Kidney capillary endothelial cell (primary cell): Measurements from ENCODE around the gene GPHA2.

ENCODE experiments used
- DNase-seq: peaks from one replicate; pipeline ENCODE4 v3.0.0-alpha.2; 2018; ENCODE audit warnings: low spot score

GPHA2 gene

DNA sequence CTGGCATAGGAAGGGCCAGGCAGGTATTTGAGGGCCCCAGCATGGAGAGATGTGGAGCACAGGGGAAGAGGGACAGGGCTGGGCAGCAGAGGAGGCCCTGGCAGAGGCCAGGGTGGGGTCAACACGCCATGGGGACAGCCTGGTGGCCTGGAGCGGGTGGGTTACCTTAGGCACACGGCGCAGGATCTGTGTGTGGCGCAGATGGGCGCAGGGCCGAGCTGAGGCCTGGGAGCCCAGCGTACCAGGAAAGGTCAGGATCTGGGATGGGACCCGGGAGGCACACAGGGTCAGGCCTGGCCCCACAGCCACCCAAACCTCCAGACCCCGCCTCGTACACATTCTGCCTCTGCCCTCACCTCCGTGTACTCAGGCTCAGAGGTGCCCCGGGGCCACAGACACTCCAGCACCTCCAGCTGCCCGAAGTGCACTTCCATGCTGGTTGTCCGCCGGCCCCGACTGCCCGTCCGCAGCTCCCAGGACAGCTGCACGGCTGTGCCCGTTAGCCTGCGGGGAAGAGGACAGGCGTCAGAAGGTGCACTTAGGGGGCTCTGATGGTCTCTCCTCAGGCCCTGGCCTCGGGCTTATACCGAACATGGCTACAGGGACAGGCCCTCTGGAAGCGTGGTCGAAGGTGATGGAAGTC lies 25.1 kb downstream of the GPHA2 start:
- DNase-seq: no peak

DNA sequence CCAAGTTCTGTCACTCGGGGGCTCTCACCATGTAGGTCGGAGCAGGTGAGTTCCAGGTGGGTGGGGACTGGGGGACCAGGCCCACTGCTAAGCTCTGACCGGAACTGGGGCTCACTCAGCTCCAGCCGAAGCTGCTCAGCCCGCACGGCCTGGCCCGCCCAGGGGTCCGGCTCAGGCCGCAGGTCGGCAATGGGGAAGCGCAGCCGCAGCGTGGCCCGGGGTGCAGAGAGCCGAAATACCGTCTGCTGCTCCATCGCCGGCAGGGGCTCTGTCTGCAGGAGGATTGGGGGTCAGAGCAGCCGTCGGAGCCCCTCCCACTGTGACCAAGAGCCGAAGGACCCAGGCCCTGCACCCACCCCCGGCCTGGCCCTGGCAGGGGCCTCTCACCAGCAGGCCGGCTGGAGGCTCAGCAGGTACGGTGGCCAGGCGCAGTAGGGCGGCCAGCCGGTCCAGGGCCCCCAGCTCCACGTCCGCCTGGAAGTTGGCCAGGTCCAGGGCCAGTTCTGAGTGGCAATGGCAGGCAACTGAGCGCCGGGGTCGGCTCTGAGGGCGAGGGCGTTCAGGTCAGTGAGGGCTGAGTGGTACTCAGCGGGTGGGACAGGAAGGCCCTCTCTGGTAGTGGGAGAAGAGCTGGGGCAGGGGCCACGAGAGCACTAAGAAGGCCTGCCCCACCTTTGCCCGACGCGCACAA lies 25.9 kb downstream of the GPHA2 start:
- DNase-seq: no peak

GRCh38 chr11:64908766-64909165 lies 26.9 kb downstream of the GPHA2 start:
- no peak for DNase-seq

GRCh38 chr11:64906314-64906635 lies 29.4 kb downstream of the GPHA2 start:
- DNase-seq: no peak

GRCh38 chr11:64905516-64906313 lies 30.0 kb downstream of the GPHA2 start:
- DNase-seq: no peak

- DNase-seq: no peak
Observed at GRCh38 chr11:64903291-64903833, 32.3 kb downstream of the GPHA2 start.

GRCh38 chr11:64902102-64902900 lies 33.4 kb downstream of the GPHA2 start:
- no peak for DNase-seq

DNA sequence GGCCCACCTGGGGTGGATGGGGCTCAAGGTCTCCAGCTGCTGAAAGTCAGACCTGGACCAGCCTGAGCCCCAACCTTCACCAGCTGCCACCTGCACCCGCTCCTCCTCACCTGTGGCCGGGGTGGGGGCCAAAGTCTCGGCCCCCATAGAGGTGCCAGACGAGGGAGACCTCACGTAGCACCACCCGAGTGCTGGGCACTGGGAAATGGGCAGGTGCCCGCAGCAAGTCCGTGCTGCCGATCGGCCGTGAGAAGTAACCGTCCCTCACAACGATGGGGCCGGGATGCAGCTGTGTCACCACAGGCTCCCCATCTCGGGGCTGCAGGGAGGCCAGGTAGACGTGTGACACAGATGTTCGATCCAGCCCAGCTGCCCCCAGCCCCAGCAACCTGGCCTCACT lies 34.9 kb downstream of the GPHA2 start:
- DNase-seq: no peak

- no peak for DNase-seq
Observed at GRCh38 chr11:64900263-64900678, 35.4 kb downstream of the GPHA2 start.

DNA sequence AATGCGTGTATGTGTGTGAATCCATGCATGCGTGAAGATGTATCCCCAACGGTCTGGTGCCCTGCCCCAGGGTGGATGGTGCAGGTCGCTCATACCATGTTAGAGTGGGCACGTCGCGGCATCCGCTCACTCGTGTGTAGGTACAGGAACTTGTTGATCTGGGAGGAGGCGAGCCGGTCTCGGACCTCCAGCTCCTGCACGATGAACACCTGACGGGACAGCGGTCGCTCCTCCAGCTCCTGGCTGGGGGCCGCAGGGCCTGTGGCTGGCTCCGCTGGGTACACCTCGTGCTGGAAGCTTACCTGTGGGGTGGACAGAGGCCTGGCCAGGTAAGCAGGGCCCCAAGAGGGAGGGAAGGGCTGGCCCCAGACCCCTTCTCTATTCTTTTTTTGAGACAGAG lies 37.2 kb downstream of the GPHA2 start:
- no peak for DNase-seq

DNA sequence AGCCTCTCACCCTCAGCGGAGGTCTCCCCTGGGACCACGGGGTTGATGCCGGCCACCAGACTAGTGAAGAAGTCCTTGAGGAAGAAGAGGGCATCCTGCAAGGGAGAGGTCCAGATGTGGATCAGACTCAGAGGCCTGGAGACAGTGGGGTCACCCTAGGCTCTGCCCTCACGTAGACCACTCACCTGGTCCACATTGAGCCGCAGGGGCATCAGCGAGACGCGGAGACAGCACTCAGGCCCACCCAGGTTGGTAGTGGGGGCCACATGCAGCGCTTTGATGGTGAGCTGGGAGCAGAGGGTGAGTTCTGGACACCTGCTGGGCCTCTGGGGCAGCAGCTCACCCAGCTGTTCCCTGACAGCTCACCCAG lies 37.6 kb downstream of the GPHA2 start:
- no peak for DNase-seq

DNA sequence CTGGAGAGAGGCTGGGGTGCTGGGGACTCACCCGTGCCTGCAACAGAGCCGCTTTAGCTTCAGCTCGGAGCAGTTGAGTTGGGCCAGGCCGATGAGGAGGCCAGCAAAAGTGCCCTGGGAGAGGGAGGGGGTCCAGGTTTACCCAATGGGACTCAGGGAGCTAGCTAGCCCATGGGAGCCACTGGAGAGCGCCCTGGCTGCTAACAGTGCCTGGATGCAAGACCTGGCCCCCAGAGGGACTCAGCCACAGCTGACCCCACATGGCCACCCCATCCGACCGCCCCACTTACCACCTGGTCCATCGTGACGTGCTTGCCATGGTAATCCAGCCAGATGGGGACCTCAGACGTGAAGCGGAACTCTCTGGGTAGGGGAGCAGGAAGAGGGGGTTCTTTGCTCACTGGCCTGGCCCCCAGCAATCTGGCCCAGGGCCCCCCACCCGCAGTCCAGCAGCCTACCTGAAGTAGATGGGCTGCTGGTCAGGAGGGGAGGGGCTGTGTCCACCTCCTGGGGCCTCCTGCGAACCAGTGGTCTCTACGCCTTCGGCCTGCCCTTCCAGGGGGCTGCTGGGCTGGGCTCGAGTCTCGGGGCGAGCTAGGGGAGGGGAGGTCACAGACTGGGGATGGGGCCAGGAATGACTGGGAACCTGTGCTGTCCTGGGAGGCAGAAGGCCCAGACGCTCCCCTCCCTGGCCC lies 38.2 kb downstream of the GPHA2 start:
- no peak for DNase-seq

DNA sequence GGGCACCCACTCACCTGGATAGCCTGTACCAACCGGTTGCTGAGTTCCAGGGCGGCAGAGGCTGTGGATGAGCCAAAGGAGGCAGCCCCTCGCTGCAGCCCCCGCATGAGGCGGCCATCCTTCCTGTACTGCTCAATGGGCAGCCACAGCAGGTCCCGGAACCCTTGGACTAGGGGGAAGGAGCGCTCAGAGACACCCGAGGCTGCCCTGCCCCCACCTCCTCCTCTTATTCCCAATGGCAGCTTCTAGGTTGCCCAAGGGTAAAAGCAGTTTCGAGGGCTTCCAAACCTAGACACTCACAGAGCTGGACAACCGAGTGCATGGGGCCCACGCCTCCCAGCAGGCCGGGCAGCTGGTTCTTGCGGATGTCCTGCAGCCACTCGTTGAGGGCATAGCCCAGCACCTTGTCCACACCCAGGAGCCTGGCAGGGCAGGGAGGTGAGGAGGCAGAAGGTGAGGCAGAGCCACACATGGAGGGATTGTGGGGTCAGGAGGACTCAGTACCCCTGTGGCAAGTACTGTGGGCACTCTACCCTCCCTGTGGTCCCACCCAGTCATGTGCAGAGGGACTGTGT lies 39.2 kb downstream of the GPHA2 start:
- no peak for DNase-seq

- no peak for DNase-seq
Observed at GRCh38 chr11:64894812-64895452, 40.8 kb downstream of the GPHA2 start.

GRCh38 chr11:64894070-64894811 lies 41.5 kb downstream of the GPHA2 start:
- DNase-seq: no peak

DNA sequence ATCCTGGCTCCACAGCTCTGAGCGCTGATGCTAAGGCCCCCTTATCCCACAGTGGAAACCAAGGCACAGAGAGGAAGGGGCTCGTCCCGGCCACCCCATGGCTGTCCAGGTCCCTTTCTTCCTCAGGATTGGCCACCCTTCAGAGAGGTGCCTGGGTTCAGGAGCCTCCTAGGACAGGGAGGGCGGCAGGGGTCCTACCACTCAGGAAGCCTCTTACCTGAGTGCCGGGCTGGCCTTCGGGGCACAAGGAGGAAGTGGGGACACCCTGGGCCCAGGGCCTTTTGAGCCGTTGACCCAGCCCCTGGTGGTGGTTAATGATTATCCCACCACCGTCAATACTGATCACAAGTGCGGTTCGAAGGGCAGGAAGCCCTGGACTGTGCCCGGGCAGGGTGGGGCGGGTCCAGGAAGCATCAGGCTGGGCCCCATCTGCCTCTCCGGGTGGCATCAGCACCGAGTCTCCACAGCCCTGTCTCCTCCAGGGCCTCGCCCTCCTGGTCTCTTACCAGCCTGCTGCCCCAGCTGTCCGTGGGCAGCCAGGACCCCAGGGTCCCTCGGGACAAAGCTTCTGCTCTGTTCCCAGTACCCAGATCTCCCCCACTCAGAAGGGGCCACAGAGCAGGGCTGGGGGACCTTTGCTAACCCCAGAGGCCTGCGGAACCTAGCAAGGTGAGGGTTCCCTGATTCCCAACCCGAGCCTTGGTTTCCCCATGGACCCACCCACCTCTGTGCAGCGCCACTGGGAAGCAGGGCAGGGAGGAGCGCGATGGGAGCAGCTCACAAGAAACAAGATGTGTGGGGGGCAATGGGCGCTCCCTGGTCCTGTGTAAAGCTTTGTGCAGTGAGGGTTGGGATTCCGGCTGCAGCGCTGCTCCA lies 42.3 kb downstream of the GPHA2 start:
- no peak for DNase-seq

DNA sequence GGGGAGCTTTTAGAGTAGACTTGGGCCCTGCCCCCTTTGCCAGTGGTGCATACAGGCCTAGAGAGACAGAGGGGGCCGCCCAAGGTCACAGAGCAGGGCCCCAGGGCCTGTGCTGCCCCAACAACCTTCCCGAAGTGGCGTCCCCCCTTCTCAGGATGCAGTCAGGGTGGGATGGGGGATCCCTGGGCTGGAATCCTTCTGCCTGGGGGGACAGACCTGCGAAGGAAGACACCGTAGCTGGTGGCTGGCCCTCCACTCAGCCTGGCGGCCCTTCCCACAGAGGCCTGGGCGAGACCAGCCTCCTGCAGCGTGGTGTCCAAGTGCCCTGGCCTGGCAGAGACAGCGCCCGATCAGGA lies 42.9 kb downstream of the GPHA2 start:
- DNase-seq: no peak

DNA sequence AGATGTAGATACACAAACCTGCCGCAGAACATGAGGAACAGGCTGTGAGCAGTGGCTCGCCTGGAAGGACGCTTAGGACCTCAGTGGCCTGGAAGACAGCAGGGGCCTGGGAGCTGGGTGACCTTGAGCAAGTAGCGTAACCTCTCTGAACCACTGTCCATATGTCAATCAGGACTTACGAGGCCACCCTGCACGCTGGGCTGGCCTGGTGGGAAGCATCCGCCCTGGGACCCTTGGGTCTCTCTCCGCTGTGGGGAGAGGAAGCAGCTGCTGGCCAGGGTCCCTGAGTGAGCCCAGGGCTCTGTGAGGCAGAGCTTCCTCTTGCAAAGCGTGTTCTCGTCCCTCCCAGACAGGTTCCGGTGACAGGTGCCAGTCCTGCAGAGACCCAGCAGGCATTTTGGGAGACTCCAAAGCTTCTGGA lies 43.3 kb downstream of the GPHA2 start:
- no peak for DNase-seq

DNA sequence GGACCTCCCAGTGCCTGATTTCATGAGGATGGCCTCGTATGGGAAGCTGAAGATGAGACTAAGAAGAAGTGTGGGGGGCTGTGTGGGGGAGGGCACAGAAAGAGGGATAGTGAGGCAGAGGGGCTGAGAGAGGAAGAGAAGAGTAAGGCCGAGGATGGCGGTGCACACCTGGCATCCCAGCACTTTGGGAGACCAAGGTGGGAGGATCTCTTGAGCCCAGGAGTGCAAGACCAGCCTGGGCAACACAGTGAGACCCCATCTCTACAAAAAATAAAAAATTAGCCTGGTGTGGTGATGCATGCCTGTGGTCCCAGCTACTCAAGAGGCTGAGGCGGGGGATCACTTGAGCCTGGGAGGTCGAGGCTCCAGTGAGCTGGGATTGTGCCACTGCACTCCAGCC lies 43.8 kb downstream of the GPHA2 start:
- no peak for DNase-seq
